Stomach (tissue), 9 donors: ENCODE measurements around the gene ABCA7. TPM values are rescaled to one million over a fixed set of nuclear protein-coding genes. Genes with fewer than 3 reads are reported as not detected.
A peak's percentile ranks its signal among the peaks of the same experiment; 100 is the strongest.

Experiments used
- DNase-seq, 2 donors: peaks; one replicate each; pipeline versions ENCODE4 v3.0.0 to v3.0.0-alpha.2; 2013 to 2019
- H3K27ac ChIP-seq, 5 donors: fragments of 200-600 bp in 4 of 5; sonication (generic) in 4 of 5; one replicate each; pipeline ENCODE4 v1.5.1; 2013 to 2019; ENCODE audit warnings: mild to moderate bottlenecking in 1 of 5, moderate library complexity in 1 of 5
- H3K27me3 ChIP-seq, 3 donors: fragments of 200-600 bp; sonication (generic); one replicate each; pipeline ENCODE4 v1.5.1; 2017 to 2019; ENCODE audit warnings: mixed run types in 1 of 3
- H3K36me3 ChIP-seq, 4 donors: fragments of 200-600 bp; sonication (generic); 1 replicate in 3 of 4; 2 replicates in 1 of 4; pipeline ENCODE4 v1.5.1; 2016 to 2019
- H3K4me1 ChIP-seq, 4 donors: fragments of 200-600 bp; sonication (generic); one replicate each; pipeline ENCODE4 v1.5.1; 2016 to 2019
- H3K4me3 ChIP-seq, 4 donors: fragments of 200-600 bp; sonication (generic) in 3 of 4; one replicate each; pipeline ENCODE4 v1.5.1; 2016 to 2019; ENCODE audit warnings: mild to moderate bottlenecking in 1 of 4
- H3K9me3 ChIP-seq, 4 donors: fragments of 200-600 bp; sonication (generic); one replicate each; pipeline ENCODE4 v1.5.1; 2016 to 2019
- EP300 ChIP-seq: sonication (generic); formaldehyde crosslinking; IDR thresholded peaks from one replicate; pipeline ENCODE4 v1.6.1; 2017; ENCODE audit warnings: antibody characterized with exemption
- POLR2A ChIP-seq, 4 donors: fragments of 450-650 bp; IDR thresholded peaks; one replicate each; pipeline ENCODE4 v1.6.1; 2016; ENCODE audit warnings: antibody characterized with exemption in 4 of 4, control low read depth in 2 of 4, mild to moderate bottlenecking in 1 of 4, moderate library complexity in 1 of 4
- POLR2AphosphoS5 ChIP-seq, 3 donors: sonication (generic); formaldehyde crosslinking; IDR thresholded peaks; one replicate each; pipeline ENCODE4 v1.6.1; 2016; ENCODE audit warnings: antibody characterized with exemption in 3 of 3
- WGBS, 5 donors: extraction: QIAGEN DNeasy Blood & Tissue Kit in 3 of 5; methylation state at CpG; one replicate each; pipeline versions ENCODE4 v1.1.5 to v1.1.7; 2013 to 2018; 5-methylcytosine and 5-hydroxymethylcytosine counted together
- intact Hi-C: fragments of 100-400 bp; cut with DNase I; formaldehyde crosslinking; loops from one replicate; pipeline ENCODE4 v1.15.1; 2023; ENCODE audit warnings: low total_unique reads
- polyA plus RNA-seq, 3 donors: library from polyadenylated mRNA; stranded (reverse); fragments of 200-250 nt; gene quantifications; one replicate each; pipeline ENCODE4 v1.2.3, GENCODE V29; 2013
- total RNA-seq, 5 donors: library from RNA; depleted of rRNA; stranded (reverse); fragments of >200 nt; gene quantifications; one replicate each; pipeline versions ENCODE4 v1.1.0 to v1.2.3, GENCODE V29; 2014 to 2016
- TF ChIP-seq, protein P1 (sequence below), 7 experiments: fragments of 450-650 bp in 4 of 7; fragments of 200-600 bp in 3 of 7; sonication (generic) in 3 of 7; IDR thresholded peaks; one replicate each; pipeline ENCODE4 v1.5.1; 2016 to 2019; ENCODE audit warnings: antibody characterized with exemption in 7 of 7, control low read depth in 2 of 7, mild to moderate bottlenecking in 1 of 7
- donor health status: healthy with polysubstance abuse.
- donor health status: Bipolar disorder and iron deficiency.
- donor health status: healthy.

The ABCA7 gene
- total and polyA plus RNA-seq, 8 donors = 5.1 to 144 (median 34.7) TPM

DNA sequence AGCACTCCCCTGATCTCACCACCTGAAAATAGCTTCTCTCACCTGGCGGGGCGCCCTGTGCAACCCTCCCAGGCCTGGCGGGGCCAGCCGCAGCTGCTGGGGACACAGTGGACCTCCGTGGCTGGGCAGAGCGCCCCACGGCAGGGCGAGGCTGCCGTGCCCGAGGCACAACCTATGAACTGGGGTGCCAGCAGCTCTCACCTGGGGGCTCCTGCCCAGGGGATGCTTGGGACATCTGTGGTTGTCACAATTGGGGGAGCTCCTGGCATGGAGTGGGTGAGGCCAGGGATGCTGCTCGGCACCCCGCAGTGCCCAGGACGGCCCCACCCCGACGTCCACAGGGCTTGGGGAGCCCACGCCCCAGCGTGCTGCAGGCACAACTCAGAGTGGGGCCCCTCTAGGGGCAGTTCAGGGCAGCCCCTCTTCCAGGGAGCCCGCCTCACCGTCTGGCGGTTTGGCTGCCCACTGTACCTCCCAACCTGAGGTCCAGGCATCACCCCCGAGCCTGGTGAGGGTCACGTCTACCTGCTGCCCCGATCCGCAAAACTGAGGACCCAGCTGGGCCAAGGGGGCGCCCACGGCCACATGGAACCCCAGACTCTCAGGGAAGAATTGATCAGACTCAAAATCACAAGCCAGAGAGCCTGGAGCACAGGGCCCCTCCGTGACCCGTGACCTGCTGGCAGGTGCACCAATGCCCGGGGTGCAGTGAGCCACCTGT, 24.7 kb upstream of the ABCA7 start:
- Histone ChIP-seq H3K9me3 (no peaks in the 10 kb centered on the region), H3K27ac (no peak overlapping the region), H3K36me3 (peaks cover 36 to 55% (median 52%) of the 10 kb centered on the region in 4 donors), H3K27me3 (no peaks in the 10 kb centered on the region), H3K4me3 (peak overlapping the region in 1 of 4 donors; percentile 4), H3K4me1 (peaks cover 49 to 69% (median 60%) of the 10 kb centered on the region in 4 donors)
- TF ChIP-seq, protein P1, sequence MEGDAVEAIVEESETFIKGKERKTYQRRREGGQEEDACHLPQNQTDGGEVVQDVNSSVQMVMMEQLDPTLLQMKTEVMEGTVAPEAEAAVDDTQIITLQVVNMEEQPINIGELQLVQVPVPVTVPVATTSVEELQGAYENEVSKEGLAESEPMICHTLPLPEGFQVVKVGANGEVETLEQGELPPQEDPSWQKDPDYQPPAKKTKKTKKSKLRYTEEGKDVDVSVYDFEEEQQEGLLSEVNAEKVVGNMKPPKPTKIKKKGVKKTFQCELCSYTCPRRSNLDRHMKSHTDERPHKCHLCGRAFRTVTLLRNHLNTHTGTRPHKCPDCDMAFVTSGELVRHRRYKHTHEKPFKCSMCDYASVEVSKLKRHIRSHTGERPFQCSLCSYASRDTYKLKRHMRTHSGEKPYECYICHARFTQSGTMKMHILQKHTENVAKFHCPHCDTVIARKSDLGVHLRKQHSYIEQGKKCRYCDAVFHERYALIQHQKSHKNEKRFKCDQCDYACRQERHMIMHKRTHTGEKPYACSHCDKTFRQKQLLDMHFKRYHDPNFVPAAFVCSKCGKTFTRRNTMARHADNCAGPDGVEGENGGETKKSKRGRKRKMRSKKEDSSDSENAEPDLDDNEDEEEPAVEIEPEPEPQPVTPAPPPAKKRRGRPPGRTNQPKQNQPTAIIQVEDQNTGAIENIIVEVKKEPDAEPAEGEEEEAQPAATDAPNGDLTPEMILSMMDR (IDR thresholded peaks at IDR 0.05) = no peak
- TF ChIP-seq POLR2A (IDR thresholded peaks at IDR 0.05) (no peak), POLR2AphosphoS5 (IDR thresholded peaks at IDR 0.05) (no peak), EP300 (no peak)
- intact Hi-C loops = no loop called here
- 81 to 86% (median 84%) methylated on average over 8 to 29 of the region's 29 CpGs for WGBS, 5 donors
- no peak for DNase-seq

DNA sequence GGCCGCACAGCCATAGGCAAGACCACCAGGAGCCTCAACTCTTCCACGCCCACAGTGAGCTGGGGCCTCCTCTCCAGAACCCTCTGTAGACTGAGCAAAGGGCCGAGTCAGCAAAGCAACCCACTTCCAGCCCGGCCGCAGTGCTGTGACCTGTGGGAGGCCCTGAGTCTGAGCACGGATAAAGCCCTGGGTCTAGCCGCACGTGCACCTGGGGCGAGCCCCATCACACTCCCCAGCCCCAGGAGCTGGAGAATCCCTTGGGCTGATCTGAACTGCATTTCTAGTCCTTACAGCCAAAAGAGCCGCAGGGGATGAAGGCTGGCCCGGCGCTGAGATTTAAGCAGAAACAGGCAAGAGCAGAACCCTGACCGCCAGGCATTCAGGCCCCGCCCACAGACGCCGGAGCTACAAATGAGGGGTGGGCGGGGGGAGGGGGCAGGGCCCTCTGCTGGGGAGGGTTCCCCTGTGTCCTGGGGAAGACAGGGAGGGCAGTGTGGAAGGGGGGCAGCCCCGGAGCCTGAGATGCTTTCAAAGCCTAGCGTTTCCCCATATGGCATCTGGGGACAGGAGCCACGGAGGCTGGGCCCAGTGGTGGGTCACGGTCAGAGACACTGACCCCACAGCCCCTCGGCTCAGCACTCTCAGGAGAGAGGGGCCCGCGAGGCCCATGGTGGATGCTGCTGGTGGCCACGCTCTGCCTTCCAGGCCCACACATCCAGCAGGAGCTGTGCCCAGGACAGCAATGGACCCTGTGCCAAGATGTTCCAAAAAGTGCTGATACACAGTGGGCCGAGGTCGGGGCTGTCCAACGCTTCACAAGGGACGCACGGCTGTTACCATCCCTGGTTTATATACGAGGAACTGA, 23.9 kb upstream of the ABCA7 start:
- Histone ChIP-seq H3K27me3 (no peaks in the 10 kb centered on the region), H3K9me3 (no peaks in the 10 kb centered on the region), H3K4me3 (peak overlapping the region in 1 of 4 donors; percentile 32), H3K27ac (peak overlapping the region in 3 of 5 donors; percentile 53 to 99 (median 96)), H3K4me1 (peaks cover 49 to 72% (median 63%) of the 10 kb centered on the region in 4 donors), H3K36me3 (peaks cover 28 to 47% (median 45%) of the 10 kb centered on the region in 4 donors)
- intact Hi-C loops = no loop called here
- WGBS, 5 donors = 62 to 72% (median 69%) methylated on average over 16 to 31 of the region's 31 CpGs
- DNase-seq = no peak
- TF ChIP-seq POLR2AphosphoS5 (IDR thresholded peaks at IDR 0.05) (no peak), EP300 (no peak), POLR2A (IDR thresholded peaks at IDR 0.05) (no peak)
- TF ChIP-seq, protein P1 (IDR thresholded peaks at IDR 0.05) = no peak

DNA sequence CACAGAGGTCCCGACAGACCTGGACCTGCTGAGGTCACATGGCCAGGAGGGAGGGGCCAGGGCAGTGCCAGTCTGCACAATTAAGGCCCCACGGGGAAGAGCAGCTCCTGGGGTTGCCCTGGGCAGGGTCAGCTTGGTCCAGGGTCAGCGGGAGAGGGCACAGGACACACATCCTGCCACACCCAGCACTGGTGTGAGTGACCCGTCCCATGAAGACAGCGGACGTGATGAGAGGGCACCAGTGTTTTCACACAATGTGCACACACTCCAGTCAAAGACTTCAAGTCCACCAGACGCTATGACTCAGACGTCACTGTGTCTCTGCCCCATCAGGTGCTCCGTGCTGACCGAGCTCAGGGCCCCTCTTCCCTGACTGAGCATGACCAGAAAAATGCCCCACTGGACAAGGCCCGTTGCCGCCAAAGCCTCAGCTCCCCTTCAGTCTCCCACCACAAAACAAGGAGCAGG, 23.2 kb upstream of the ABCA7 start:
- DNase-seq = no peak
- Histone ChIP-seq H3K9me3 (no peaks in the 10 kb centered on the region), H3K27me3 (no peaks in the 10 kb centered on the region), H3K27ac (peak overlapping the region; percentile 34 to 99 (median 57)), H3K4me3 (peak overlapping the region in 3 of 4 donors; percentile 2 to 32 (median 3)), H3K4me1 (peaks cover 49 to 74% (median 64%) of the 10 kb centered on the region in 4 donors), H3K36me3 (peaks cover 21 to 40% (median 38%) of the 10 kb centered on the region in 4 donors)
- TF ChIP-seq EP300 (no peak), POLR2A (IDR thresholded peaks at IDR 0.05) (no peak), POLR2AphosphoS5 (IDR thresholded peaks at IDR 0.05) (no peak)
- TF ChIP-seq, protein P1 (IDR thresholded peaks at IDR 0.05) = no peak
- intact Hi-C loops = no loop called here
- 33 to 40% (median 36%) methylated on average over 6 to 12 of the region's 12 CpGs for WGBS, 5 donors
